ENCODE data around the gene MT1H. TPM values are rescaled to one million over a fixed set of nuclear protein-coding genes. Genes with fewer than 3 reads are reported as not detected.
"Not testable (repeated sequence)": the region's sequence is repeated elsewhere in the genome, so short reads cannot be mapped to it uniquely, and the experiment has no call there.

Gene MT1H
- total and polyA plus RNA-seq, 2 donors (not counting 1 experiment from before 2014, with no cell fraction given): not detected

GRCh38 chr16:56672171-56672570, 2.6 kb downstream of the MT1H start:
- H3K27ac ChIP-seq (ENCODE audit: low read length in 2 of 2); H3K4me3 ChIP-seq (ENCODE audit: control extremely low read depth in 1 of 5, extremely low read depth in 1 of 5, insufficient read depth in 1 of 5, low read depth in 2 of 5, low read length in 4 of 5); H3K9me3 ChIP-seq (ENCODE audit: control extremely low read depth in 1 of 3, control insufficient read depth in 2 of 3, insufficient read depth in 1 of 3, low read length in 2 of 3); H3K9ac ChIP-seq (ENCODE audit: low read length); H2AFZ ChIP-seq (ENCODE audit: insufficient read depth, low read depth, low read length, poor library complexity, severe bottlenecking); H3K4me2 ChIP-seq (replicated peaks; ENCODE audit: low read depth, low read length, poor library complexity, severe bottlenecking); H3K79me2 ChIP-seq (ENCODE audit: control insufficient read depth, insufficient read depth, low read length); H3K36me3 ChIP-seq (replicated peaks in 1 of 2; ENCODE audit: control extremely low read depth in 1 of 2, control insufficient read depth in 1 of 2, extremely low read depth in 1 of 2, insufficient read depth in 2 of 2, low read length in 1 of 2); H3K4me3 Mint-ChIP-seq; H4K20me1 ChIP-seq (ENCODE audit: control insufficient read depth, insufficient read depth, low read length, poor library complexity, severe bottlenecking); H3K27ac Mint-ChIP-seq; DNase-seq; POLR2A ChIA-PET; H3K9me3 Mint-ChIP-seq (ENCODE audit: insufficient read depth); intact Hi-C loops (cut with micrococcal nuclease); ATAC-seq (ENCODE audit: low read depth): not testable (repeated sequence)
- CTCF ChIA-PET: interaction anchor here (1.3 to 2.4 kb wide), 2 partner anchors 28 to 30 kb away, joined by 3 to 19 read pairs; no protein-coding TSS in a partner anchor
- Histone ChIP-seq H3K27me3 (replicated peaks in 1 of 4; ENCODE audit: control extremely low read depth in 1 of 4, control insufficient read depth in 3 of 4, insufficient read depth in 4 of 4, low read length in 3 of 4) (peaks cover 0 to 70% (median 36%) of the 10 kb centered on the region in 4 experiments), H3K4me1 (ENCODE audit: control insufficient read depth in 2 of 2, insufficient read depth in 2 of 2, low read length in 2 of 2) (peaks cover 16 to 17% of the 10 kb centered on the region in 2 donors)
- H3K4me1 Mint-ChIP-seq: peaks cover 15% of the 10 kb centered on the region
- H3K27me3 Mint-ChIP-seq: peaks cover 76% of the 10 kb centered on the region
- WGBS (ENCODE audit: insufficient coverage): no CpG with 5 or more reads among the region's 3 CpGs

- Histone ChIP-seq H3K27me3 (replicated peaks in 1 of 4; ENCODE audit: control extremely low read depth in 1 of 4, control insufficient read depth in 3 of 4, insufficient read depth in 4 of 4, low read length in 3 of 4) (peaks cover 0 to 65% (median 33%) of the 10 kb centered on the region in 4 experiments), H2AFZ (ENCODE audit: insufficient read depth, low read depth, low read length, poor library complexity, severe bottlenecking) (no peak overlapping the region), H3K79me2 (ENCODE audit: control insufficient read depth, insufficient read depth, low read length) (no peaks in the 10 kb centered on the region), H3K9ac (ENCODE audit: low read length) (no peak overlapping the region), H4K20me1 (ENCODE audit: control insufficient read depth, insufficient read depth, low read length, poor library complexity, severe bottlenecking) (no peaks in the 10 kb centered on the region), H3K27ac (ENCODE audit: low read length in 2 of 2) (no peak overlapping the region), H3K4me1 (ENCODE audit: control insufficient read depth in 2 of 2, insufficient read depth in 2 of 2, low read length in 2 of 2) (peaks cover 16 to 17% of the 10 kb centered on the region in 2 donors), H3K9me3 (ENCODE audit: control extremely low read depth in 1 of 3, control insufficient read depth in 2 of 3, insufficient read depth in 1 of 3, low read length in 2 of 3) (peaks cover 0 to 3% (median 0%) of the 10 kb centered on the region in 3 donors), H3K4me3 (ENCODE audit: control extremely low read depth in 1 of 5, extremely low read depth in 1 of 5, insufficient read depth in 1 of 5, low read depth in 2 of 5, low read length in 4 of 5) (no peak overlapping the region), H3K4me2 (replicated peaks; ENCODE audit: low read depth, low read length, poor library complexity, severe bottlenecking) (no peak overlapping the region), H3K36me3 (replicated peaks in 1 of 2; ENCODE audit: control extremely low read depth in 1 of 2, control insufficient read depth in 1 of 2, extremely low read depth in 1 of 2, insufficient read depth in 2 of 2, low read length in 1 of 2) (no peaks in the 10 kb centered on the region)
- intact Hi-C loops (cut with micrococcal nuclease): no loop called here
- peaks cover 15% of the 10 kb centered on the region for H3K4me1 Mint-ChIP-seq
- ChIA-PET CTCF (interaction anchor here (1.2 to 2.4 kb wide), 3 partner anchors 25 to 29 kb away, joined by 3 to 19 read pairs (median 3); no protein-coding TSS in a partner anchor), POLR2A (interaction anchor here (1.5 kb wide), 1 partner anchor 29 kb away, joined by 5 read pairs; no protein-coding TSS in a partner anchor)
- TF ChIP-seq CTCF (IDR thresholded peaks at IDR 0.05): no peak
- no peak for TF ChIP-seq EZH2 (IDR thresholded peaks at IDR 0.05; ENCODE audit: borderline replicate concordance, insufficient read depth, low read depth, low read length, poor library complexity, severe bottlenecking)
- 87% methylated on average over 6 of the region's 11 CpGs for WGBS (ENCODE audit: insufficient coverage)
- H3K27ac Mint-ChIP-seq: no peak overlapping the region
- ATAC-seq (ENCODE audit: low read depth): no peak
- peaks cover 77% of the 10 kb centered on the region for H3K27me3 Mint-ChIP-seq
- no peak for DNase-seq
- H3K4me3 Mint-ChIP-seq: no peak overlapping the region
- no peaks in the 10 kb centered on the region for H3K9me3 Mint-ChIP-seq (ENCODE audit: insufficient read depth)
Observed at GRCh38 chr16:56672761-56673536, 3.3 kb downstream of the MT1H start.

Data from B cell (primary cell).